Upper lobe of left lung (tissue), 4 donors: ENCODE data around the gene TNFAIP8L2.

Source experiments
- EP300 ChIP-seq, 4 donors: sonication (generic); formaldehyde crosslinking; IDR thresholded peaks; one replicate each; pipeline ENCODE4 v1.5.1; 2017; ENCODE audit warnings: antibody characterized with exemption in 4 of 4, control low read depth in 2 of 4
- POLR2A ChIP-seq, 4 donors: fragments of 450-650 bp; IDR thresholded peaks; one replicate each; pipeline ENCODE4 v1.5.1; 2016 to 2017; ENCODE audit warnings: antibody characterized with exemption in 4 of 4, mild to moderate bottlenecking in 2 of 4
- POLR2AphosphoS5 ChIP-seq, 2 donors: sonication (generic); formaldehyde crosslinking; IDR thresholded peaks; one replicate each; pipeline ENCODE4 v1.5.1; 2017; ENCODE audit warnings: antibody characterized with exemption in 2 of 2
- TF ChIP-seq, protein P1 (sequence below), 6 experiments: fragments of 450-650 bp in 4 of 6; fragments of 200-600 bp in 2 of 6; sonication (generic) in 2 of 6; IDR thresholded peaks; one replicate each; pipeline ENCODE4 v1.5.1; 2016 to 2019; ENCODE audit warnings: antibody characterized with exemption in 6 of 6

- TF ChIP-seq, protein P1, sequence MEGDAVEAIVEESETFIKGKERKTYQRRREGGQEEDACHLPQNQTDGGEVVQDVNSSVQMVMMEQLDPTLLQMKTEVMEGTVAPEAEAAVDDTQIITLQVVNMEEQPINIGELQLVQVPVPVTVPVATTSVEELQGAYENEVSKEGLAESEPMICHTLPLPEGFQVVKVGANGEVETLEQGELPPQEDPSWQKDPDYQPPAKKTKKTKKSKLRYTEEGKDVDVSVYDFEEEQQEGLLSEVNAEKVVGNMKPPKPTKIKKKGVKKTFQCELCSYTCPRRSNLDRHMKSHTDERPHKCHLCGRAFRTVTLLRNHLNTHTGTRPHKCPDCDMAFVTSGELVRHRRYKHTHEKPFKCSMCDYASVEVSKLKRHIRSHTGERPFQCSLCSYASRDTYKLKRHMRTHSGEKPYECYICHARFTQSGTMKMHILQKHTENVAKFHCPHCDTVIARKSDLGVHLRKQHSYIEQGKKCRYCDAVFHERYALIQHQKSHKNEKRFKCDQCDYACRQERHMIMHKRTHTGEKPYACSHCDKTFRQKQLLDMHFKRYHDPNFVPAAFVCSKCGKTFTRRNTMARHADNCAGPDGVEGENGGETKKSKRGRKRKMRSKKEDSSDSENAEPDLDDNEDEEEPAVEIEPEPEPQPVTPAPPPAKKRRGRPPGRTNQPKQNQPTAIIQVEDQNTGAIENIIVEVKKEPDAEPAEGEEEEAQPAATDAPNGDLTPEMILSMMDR (IDR thresholded peaks at IDR 0.05), result no peak
- no peak for TF ChIP-seq POLR2AphosphoS5 (IDR thresholded peaks at IDR 0.05)
- no peak for TF ChIP-seq POLR2A (IDR thresholded peaks at IDR 0.05)
- no peak for TF ChIP-seq EP300 (IDR thresholded peaks at IDR 0.05)
These were observed 27.6 kb upstream of the TNFAIP8L2 start for GRCh38 chr1:151128800-151129199.
